Astrocyte of the spinal cord (primary cell): Measurements from ENCODE around the gene MID2.
"Not testable (repeated sequence)": the region's sequence is repeated elsewhere in the genome, so short reads cannot be mapped to it uniquely, and the experiment has no call there.

Source experiments
- DNase-seq: peaks from one replicate; pipeline ENCODE4 v3.0.0; 2011; ENCODE audit warnings: low read depth, low spot score
- H3K4me3 ChIP-seq: 2 replicates; pipeline ENCODE4 v1.5.1; 2011; ENCODE audit warnings: low read depth, mild to moderate bottlenecking, low read length, moderate library complexity
- CTCF ChIP-seq: IDR thresholded peaks from 2 replicates; pipeline ENCODE4 v1.5.1; 2012; ENCODE audit warnings: low read depth, mild to moderate bottlenecking, low read length, inconsistent platforms
- in situ Hi-C: cut with HindIII; loops from 2 replicates; pipeline ENCODE4 v1.10.0; 2017; ENCODE audit warnings: low sequenced_read_pairs

Gene MID2

GRCh38 chrX:107856289-107856688 is 30.6 kb downstream of the MID2 start:
- DNase-seq, result no peak
- in situ Hi-C loops, result no loop called here
- TF ChIP-seq CTCF, result no peak
- H3K4me3 ChIP-seq, result no peak overlapping the region

GRCh38 chrX:107857041-107857440 is 31.4 kb downstream of the MID2 start:
- in situ Hi-C loops, H3K4me3 ChIP-seq, DNase-seq: not testable (repeated sequence)

- TF ChIP-seq CTCF, result no peak
- in situ Hi-C loops, result no loop called here
- no peak for DNase-seq
- H3K4me3 ChIP-seq, result no peak overlapping the region
Measured at GRCh38 chrX:107857837-107858236, 32.2 kb downstream of the MID2 start.

GRCh38 chrX:107861056-107861455 is 35.4 kb downstream of the MID2 start:
- H3K4me3 ChIP-seq, result no peak overlapping the region
- in situ Hi-C loops, result no loop called here
- no peak for TF ChIP-seq CTCF
- DNase-seq, result no peak

- H3K4me3 ChIP-seq, result no peak overlapping the region
- TF ChIP-seq CTCF, result no peak
- DNase-seq, result no peak
- in situ Hi-C loops, result no loop called here
Measured at GRCh38 chrX:107871136-107871535, 45.5 kb downstream of the MID2 start.

GRCh38 chrX:107878106-107878505 is 52.4 kb downstream of the MID2 start:
- no peak for DNase-seq
- TF ChIP-seq CTCF, result no peak
- no peak overlapping the region for H3K4me3 ChIP-seq
- in situ Hi-C loops, result no loop called here

GRCh38 chrX:107880054-107880610 is 54.5 kb downstream of the MID2 start:
- DNase-seq, result no peak
- H3K4me3 ChIP-seq, result no peak overlapping the region
- in situ Hi-C loops, result no loop called here
- no peak for TF ChIP-seq CTCF
